MCF 10A (cell line): ENCODE data around the gene ITGA1. TPM values are rescaled to one million over a fixed set of nuclear protein-coding genes. Genes with fewer than 3 reads are reported as not detected.

Experiments used
- BruUV-seq: library from RNA; stranded (reverse); fragments of 400-500 nt; replicated peaks from 2 replicates; lab custom pipeline; 2021; lab: Mats Ljungman, UMichigan
- CTCF ChIA-PET: fragments of 300-600 bp; sonication (Branson Sonifier 250); formaldehyde crosslinking; extraction: SDS; loops from one replicate; lab custom pipeline; 2021; ENCODE audit warnings: antibody characterized with exemption, inconsistent platforms; lab: Yijun Ruan, JAX
- POLR2A ChIA-PET: fragments of 300-600, 350-650 bp; sonication (Branson Sonifier 250); formaldehyde crosslinking; extraction: SDS; loops from one replicate; lab custom pipeline; 2020; ENCODE audit warnings: antibody characterized with exemption, inconsistent platforms; lab: Yijun Ruan, JAX
- DNase-seq: peaks from one replicate; pipeline ENCODE4 v3.0.0-alpha.2; 2018; ENCODE audit not compliant: unreplicated experiment
- H3K27ac Mint-ChIP-seq: one replicate; pipeline ENCODE4 v1.8.0; 2022; ENCODE audit warnings: mild to moderate bottlenecking, low read depth, mixed read lengths; ENCODE audit not compliant: unreplicated experiment
- H3K27me3 Mint-ChIP-seq: one replicate; pipeline ENCODE4 v1.8.0; 2022; ENCODE audit warnings: mixed read lengths; ENCODE audit not compliant: insufficient read depth, unreplicated experiment
- H3K36me3 Mint-ChIP-seq: one replicate; pipeline ENCODE4 v1.8.0; 2022; ENCODE audit warnings: mild to moderate bottlenecking, moderate library complexity, mixed read lengths; ENCODE audit not compliant: insufficient read depth, unreplicated experiment
- H3K4me1 Mint-ChIP-seq: one replicate; pipeline ENCODE4 v1.8.0; 2022; ENCODE audit warnings: mixed read lengths; ENCODE audit not compliant: insufficient read depth, unreplicated experiment
- H3K4me3 Mint-ChIP-seq: one replicate; pipeline ENCODE4 v1.8.0; 2022; ENCODE audit warnings: mild to moderate bottlenecking, moderate library complexity, mixed read lengths; ENCODE audit not compliant: unreplicated experiment
- H3K9me3 Mint-ChIP-seq: one replicate; pipeline ENCODE4 v1.8.0; 2022; ENCODE audit warnings: mixed read lengths; ENCODE audit not compliant: unreplicated experiment
- CTCF ChIP-seq: fragments of 200-600 bp; IDR thresholded peaks from one replicate; pipeline ENCODE4 v1.8.0; 2022; ENCODE audit warnings: antibody characterized with exemption, mild to moderate bottlenecking; ENCODE audit not compliant: unreplicated experiment
- intact Hi-C: fragments of 100-400 bp; cut with micrococcal nuclease; formaldehyde crosslinking; loops from 2 replicates; pipeline ENCODE4 v1.14.1; 2022
- total RNA-seq: library from RNA; stranded (reverse); gene quantifications from 2 replicates; pipeline ENCODE4 v1.2.3, GENCODE V29; 2022

Gene ITGA1
- total RNA-seq, 1 experiment from 2014 or later: 7.7 TPM

GRCh38 chr5:52774005-52774410, 13.7 kb upstream of the ITGA1 start:
- no peak overlapping the region for H3K4me3 Mint-ChIP-seq
- H3K4me1 Mint-ChIP-seq: no peaks in the 10 kb centered on the region
- CTCF ChIA-PET: interaction anchor here (1.0 to 1.2 kb wide), 2 partner anchors 13 to 38 kb away, joined by 3 to 4 read pairs; partner anchors contain the start of genes ITGA1 and PELO
- POLR2A ChIA-PET: interaction anchor here (1.1 kb wide), 1 partner anchor 27 kb away, joined by 3 read pairs; no protein-coding TSS in a partner anchor
- H3K9me3 Mint-ChIP-seq: no peaks in the 10 kb centered on the region
- no peak for DNase-seq
- intact Hi-C loops: no loop called here
- peaks cover 26% of the 10 kb centered on the region for H3K27me3 Mint-ChIP-seq
- BruUV-seq: no TSS peak
- H3K36me3 Mint-ChIP-seq: no peaks in the 10 kb centered on the region
- TF ChIP-seq CTCF: no peak
- no peak overlapping the region for H3K27ac Mint-ChIP-seq

DNA sequence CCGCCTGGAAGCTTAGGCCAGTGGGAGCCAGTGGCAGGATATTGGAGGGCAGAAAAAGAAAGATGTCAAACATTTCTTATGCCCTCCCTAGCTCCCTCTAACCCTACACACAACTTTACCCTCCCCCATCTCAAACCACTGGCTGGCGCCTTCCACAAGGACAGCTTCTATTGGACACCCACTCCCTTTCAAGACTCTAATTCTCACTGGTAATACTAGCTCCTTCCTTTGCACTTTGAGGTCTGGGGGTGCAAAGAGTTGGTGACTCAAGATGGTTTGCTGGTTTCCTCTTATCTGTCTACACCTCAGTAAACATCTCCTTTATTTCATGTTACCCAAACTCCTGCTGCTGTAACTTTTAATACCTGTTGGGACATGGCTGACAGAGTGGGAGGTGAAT, 11.6 kb upstream of the ITGA1 start:
- no peak overlapping the region for H3K27ac Mint-ChIP-seq
- intact Hi-C loops: no loop called here
- no TSS peak for BruUV-seq

GRCh38 chr5:52777186-52777585, 10.5 kb upstream of the ITGA1 start:
- no peak for TF ChIP-seq CTCF
- no peak for DNase-seq
- H3K36me3 Mint-ChIP-seq: no peaks in the 10 kb centered on the region
- no peaks in the 10 kb centered on the region for H3K4me1 Mint-ChIP-seq
- POLR2A ChIA-PET: no interaction called here
- H3K9me3 Mint-ChIP-seq: no peaks in the 10 kb centered on the region
- no TSS peak for BruUV-seq
- no peak overlapping the region for H3K27ac Mint-ChIP-seq
- H3K27me3 Mint-ChIP-seq: peaks cover 26% of the 10 kb centered on the region
- CTCF ChIA-PET: interaction anchor here (1.8 kb wide), 1 partner anchor 85 kb away, joined by 4 read pairs; no protein-coding TSS in a partner anchor
- intact Hi-C loops: no loop called here
- no peak overlapping the region for H3K4me3 Mint-ChIP-seq

More for the DNA sequence above, 11.6 kb upstream of the ITGA1 start:
- TF ChIP-seq CTCF: no peak
- ChIA-PET CTCF (interaction anchor here (1.7 to 1.8 kb wide), 2 partner anchors 84 kb away, joined by 4 to 7 read pairs; no protein-coding TSS in a partner anchor), POLR2A (no interaction called here)
- no peak for DNase-seq
- Mint-ChIP-seq H3K4me1 (no peaks in the 10 kb centered on the region), H3K4me3 (no peak overlapping the region), H3K9me3 (no peaks in the 10 kb centered on the region), H3K36me3 (no peaks in the 10 kb centered on the region), H3K27me3 (peaks cover 26% of the 10 kb centered on the region)

GRCh38 chr5:52778781-52779180, 8.9 kb upstream of the ITGA1 start:
- Mint-ChIP-seq H3K4me1 (peaks cover 6% of the 10 kb centered on the region), H3K9me3 (no peaks in the 10 kb centered on the region), H3K27me3 (peaks cover 23% of the 10 kb centered on the region), H3K4me3 (no peak overlapping the region), H3K27ac (no peak overlapping the region), H3K36me3 (no peaks in the 10 kb centered on the region)
- no peak for TF ChIP-seq CTCF
- POLR2A ChIA-PET: interaction anchor here (0.6 to 1.1 kb wide), 2 partner anchors 13 to 778 kb away, joined by 3 read pairs; no protein-coding TSS in a partner anchor
- CTCF ChIA-PET: interaction anchor here (0.6 to 1.5 kb wide), 6 partner anchors 9 to 137 kb away, joined by 3 to 7 read pairs (median 4); partner anchors contain the start of genes ITGA1 and PELO
- intact Hi-C loops: no loop called here
- peak; percentile 54 for DNase-seq
- no TSS peak for BruUV-seq
